ENCODE data around the gene RNF224. TPM values are rescaled to one million over a fixed set of nuclear protein-coding genes. Genes with fewer than 3 reads are reported as not detected.
"Not testable (repeated sequence)": the region's sequence is repeated elsewhere in the genome, so short reads cannot be mapped to it uniquely, and the experiment has no call there.

Gene RNF224
- total RNA-seq, 1 experiment from 2014 or later = not detected

- DNase-seq (ENCODE audit: low read depth) = no peak
Observed at GRCh38 chr9:137251490-137252268, 24.4 kb downstream of the RNF224 start.

- no peak for DNase-seq (ENCODE audit: low read depth)
Observed at GRCh38 chr9:137252555-137253506, 25.5 kb downstream of the RNF224 start.

GRCh38 chr9:137253717-137254623 is 26.7 kb downstream of the RNF224 start:
- no peak for DNase-seq (ENCODE audit: low read depth)

- peak; percentile 76 for DNase-seq (ENCODE audit: low read depth)
Observed at GRCh38 chr9:137254624-137255447, 27.5 kb downstream of the RNF224 start, which contains the start of gene NELFB. Gene NELFB (plus strand): TSS chr9:137255327.

- peak; percentile 38 for DNase-seq (ENCODE audit: low read depth)
Observed at GRCh38 chr9:137255448-137256114, 28.3 kb downstream of the RNF224 start.

- DNase-seq (ENCODE audit: low read depth) = no peak
Observed at GRCh38 chr9:137256362-137256761, 29.1 kb downstream of the RNF224 start.

GRCh38 chr9:137256856-137257255 is 29.6 kb downstream of the RNF224 start:
- DNase-seq (ENCODE audit: low read depth) = no peak

GRCh38 chr9:137262173-137262908 is 35.0 kb downstream of the RNF224 start:
- not testable (repeated sequence) for DNase-seq (ENCODE audit: low read depth)

GRCh38 chr9:137262909-137263285 is 35.6 kb downstream of the RNF224 start:
- DNase-seq (ENCODE audit: low read depth) = no peak

GRCh38 chr9:137263506-137263905 is 36.2 kb downstream of the RNF224 start:
- DNase-seq (ENCODE audit: low read depth) = no peak

- DNase-seq (ENCODE audit: low read depth) = no peak
Observed at GRCh38 chr9:137264067-137264466, 36.8 kb downstream of the RNF224 start.

- DNase-seq (ENCODE audit: low read depth) = no peak
Observed at GRCh38 chr9:137265496-137266161, 38.3 kb downstream of the RNF224 start.

- no peak for DNase-seq (ENCODE audit: low read depth)
Observed at GRCh38 chr9:137266162-137266527, 38.8 kb downstream of the RNF224 start.

GRCh38 chr9:137266585-137267453 is 39.5 kb downstream of the RNF224 start:
- DNase-seq (ENCODE audit: low read depth) = no peak

- no peak for DNase-seq (ENCODE audit: low read depth)
Observed at GRCh38 chr9:137267933-137268355, 40.6 kb downstream of the RNF224 start.

- no peak for DNase-seq (ENCODE audit: low read depth)
Observed at GRCh38 chr9:137268538-137269201, 41.4 kb downstream of the RNF224 start.

- no peak for DNase-seq (ENCODE audit: low read depth)
Observed at GRCh38 chr9:137269231-137269772, 42.0 kb downstream of the RNF224 start.
